Psoas muscle (tissue), 8 donors: ENCODE measurements around the gene DSG3. TPM values are rescaled to one million over a fixed set of nuclear protein-coding genes. Genes with fewer than 3 reads are reported as not detected.

Source experiments
- ATAC-seq, 4 donors: fragments of 200-7000 bp; cut with Tn5 transposase; one replicate each; pipeline ENCODE4 v1.9.1; 2020; ENCODE audit warnings: moderate library complexity in 3 of 4, mild to moderate bottlenecking in 2 of 4
- DNase-seq, 2 donors: peaks; one replicate each; pipeline ENCODE4 v3.0.0-alpha.2; 2020
- H3K27ac ChIP-seq: fragments of 200-600 bp; one replicate; pipeline ENCODE4 v1.8.0; 2022
- H3K27me3 ChIP-seq, 3 donors: fragments of 200-600 bp in 1 of 3; one replicate each; pipeline versions ENCODE4 v1.6.1 to v1.8.0; 2013 to 2022; ENCODE audit warnings: low read length in 2 of 3, mild to moderate bottlenecking in 2 of 3, moderate library complexity in 1 of 3; ENCODE audit not compliant: insufficient read depth in 3 of 3
- H3K36me3 ChIP-seq, 2 donors: fragments of 200-600 bp in 1 of 2; one replicate each; pipeline versions ENCODE4 v1.6.1 to v1.8.0; 2013 to 2022; ENCODE audit warnings: low read depth in 1 of 2, mild to moderate bottlenecking in 1 of 2, moderate library complexity in 1 of 2; ENCODE audit not compliant: insufficient read depth in 1 of 2
- H3K4me1 ChIP-seq: fragments of 200-600 bp; one replicate; pipeline ENCODE4 v1.8.0; 2022
- H3K4me3 ChIP-seq: fragments of 200-600 bp; one replicate; pipeline ENCODE4 v1.8.0; 2022; ENCODE audit warnings: mild to moderate bottlenecking
- H3K9me3 ChIP-seq: fragments of 200-600 bp; one replicate; pipeline ENCODE4 v1.8.0; 2022
- CTCF ChIP-seq: fragments of 200-600 bp; IDR thresholded peaks from one replicate; pipeline ENCODE4 v1.8.0; 2022; ENCODE audit warnings: antibody characterized with exemption
- WGBS, 3 donors: extraction: QIAGEN DNeasy Blood & Tissue Kit; methylation state at CpG; one replicate each; pipeline versions ENCODE4 v1.1.6 to v1.1.7; 2013; 5-methylcytosine and 5-hydroxymethylcytosine counted together
- intact Hi-C, 2 donors: fragments of 100-400 bp; cut with DNase I; formaldehyde crosslinking; loops; one replicate each; pipeline versions ENCODE4 v1.11.0 to v1.14.2; 2022
- polyA plus RNA-seq, 3 donors: library from polyadenylated mRNA; stranded (reverse); fragments of 200-250 nt; gene quantifications; one replicate each; pipeline ENCODE4 v1.2.3, GENCODE V29; 2013
- total RNA-seq, 4 donors: library from RNA; stranded (reverse); fragmentation: NEBNext Ultra II Directional in 2 of 4; extraction: Animal tissue kit (Norgen Biotek cat#: 25700) in 2 of 4; gene quantifications; one replicate each; pipeline versions ENCODE4 v1.2.1 to v1.2.4, GENCODE V29; 2021 to 2023
- donor health status: healthy with polysubstance abuse.
- donor health status: DM: no; HTN: no; CAD: no; lungs with moderate emphysema.
- donor health status: Bipolar disorder and iron deficiency.
- donor health status: healthy.
- donor health status: DM: yes; HTN: yes; CAD: no.
- donor health status: DM: no; HTN: no; CAD: no.
- donor health status: DM: no; HTN: no; CAD: no.
- donor health status: DM: yes; HTN: yes; CAD: no.

The DSG3 gene
- total and polyA plus RNA-seq, 7 donors, result under 0.01 to 0.04 (median 0.02) TPM; not detected in 3

GRCh38 chr18:31430072-31430471, 17.5 kb upstream of the DSG3 start:
- Histone ChIP-seq H3K27me3 (no peaks in the 10 kb centered on the region), H3K27ac (no peak overlapping the region), H3K9me3 (no peaks in the 10 kb centered on the region), H3K4me3 (no peak overlapping the region), H3K36me3 (no peaks in the 10 kb centered on the region), H3K4me1 (no peaks in the 10 kb centered on the region)
- DNase-seq (no peak), ATAC-seq (no peak)
- WGBS, 3 donors, result 69 to 74% (median 72%) methylated on average over 4 of the region's 4 CpGs
- intact Hi-C loops, result no loop called here
- TF ChIP-seq CTCF, result no peak

GRCh38 chr18:31430554-31430953, 17.0 kb upstream of the DSG3 start:
- intact Hi-C loops, result no loop called here
- ATAC-seq (no peak), DNase-seq (no peak)
- no peaks in the 10 kb centered on the region for H3K27me3 ChIP-seq
- TF ChIP-seq CTCF, result no peak
- H3K36me3 ChIP-seq, result no peaks in the 10 kb centered on the region
- H3K4me3 ChIP-seq, result no peak overlapping the region
- no peaks in the 10 kb centered on the region for H3K9me3 ChIP-seq
- no peaks in the 10 kb centered on the region for H3K4me1 ChIP-seq
- no peak overlapping the region for H3K27ac ChIP-seq
- 42 to 51% (median 50%) methylated on average over 1 of the region's 1 CpG for WGBS, 3 donors

- Histone ChIP-seq H3K4me1 (no peaks in the 10 kb centered on the region), H3K9me3 (no peaks in the 10 kb centered on the region), H3K27me3 (no peaks in the 10 kb centered on the region), H3K36me3 (no peaks in the 10 kb centered on the region), H3K4me3 (no peak overlapping the region), H3K27ac (no peak overlapping the region)
- TF ChIP-seq CTCF, result no peak
- intact Hi-C loops, result no loop called here
- no peak for DNase-seq
- ATAC-seq, result no peak
- 73 to 82% (median 81%) methylated on average over 1 of the region's 1 CpG for WGBS, 3 donors
Measured at GRCh38 chr18:31432316-31432715, 15.2 kb upstream of the DSG3 start.

DNA sequence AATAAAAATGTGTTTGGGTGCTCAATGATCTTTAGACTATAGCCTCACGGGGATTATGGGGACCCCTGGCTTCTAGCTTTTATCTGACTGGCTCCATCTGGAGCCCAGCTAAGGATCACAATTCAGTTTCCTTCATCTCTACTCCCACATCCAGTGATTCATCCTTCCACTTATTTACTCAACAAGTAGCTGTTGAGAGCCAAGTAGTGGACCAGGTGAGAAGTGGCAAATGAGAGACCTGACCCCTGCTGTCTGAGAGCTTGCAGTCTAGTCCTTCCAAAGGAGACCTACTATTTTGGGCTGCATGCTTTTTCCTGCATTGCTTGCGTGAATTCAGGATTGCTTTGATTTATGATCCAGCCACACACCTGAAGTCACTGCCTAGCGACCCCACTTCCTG, 10.7 kb upstream of the DSG3 start:
- Histone ChIP-seq H3K4me3 (no peak overlapping the region), H3K4me1 (no peaks in the 10 kb centered on the region), H3K27ac (no peak overlapping the region), H3K9me3 (no peaks in the 10 kb centered on the region), H3K36me3 (no peaks in the 10 kb centered on the region), H3K27me3 (no peaks in the 10 kb centered on the region)
- 66 to 73% (median 71%) methylated on average over 3 of the region's 3 CpGs for WGBS, 3 donors
- TF ChIP-seq CTCF, result no peak
- DNase-seq (no peak), ATAC-seq (no peak)
- intact Hi-C loops, result no loop called here

DNA sequence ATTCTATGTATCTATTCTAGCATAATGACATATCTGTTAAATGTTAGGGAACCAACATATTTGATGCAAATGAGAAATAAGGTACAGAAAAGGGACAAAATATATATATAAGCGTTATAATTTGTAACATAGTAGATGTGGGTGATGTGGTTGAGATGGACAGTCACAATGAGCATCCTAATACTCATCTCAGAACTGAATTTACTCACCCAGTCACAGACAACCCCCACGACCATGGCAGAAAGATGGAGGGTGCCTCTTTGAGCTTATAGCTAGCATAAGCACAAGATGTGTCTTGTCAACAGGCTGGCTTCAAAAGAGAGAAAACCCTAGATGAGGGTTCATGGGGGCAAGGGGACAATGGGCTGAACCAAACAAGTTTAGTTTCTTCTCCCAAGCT, 9.1 kb upstream of the DSG3 start:
- TF ChIP-seq CTCF, result no peak
- no peaks in the 10 kb centered on the region for H3K9me3 ChIP-seq
- intact Hi-C loops, result no loop called here
- DNase-seq (no peak), ATAC-seq (no peak)
- peaks cover 0 to 4% (median 0%) of the 10 kb centered on the region in 3 donors for H3K27me3 ChIP-seq
- no peaks in the 10 kb centered on the region for H3K4me1 ChIP-seq
- H3K4me3 ChIP-seq, result no peak overlapping the region
- 83 to 88% (median 86%) methylated on average over 2 of the region's 2 CpGs for WGBS, 3 donors
- H3K27ac ChIP-seq, result no peak overlapping the region
- no peaks in the 10 kb centered on the region for H3K36me3 ChIP-seq
